Inferior parietal cortex (tissue), 1 donor: ENCODE data around the gene AP2M1.
"Not testable (repeated sequence)": the region's sequence is repeated elsewhere in the genome, so short reads cannot be mapped to it uniquely, and the experiment has no call there.

Experiments
- DNase-seq: peaks from one replicate; pipeline ENCODE4 v3.0.0-alpha.2; 2016; ENCODE audit errors: extremely low spot score

AP2M1 gene

DNA sequence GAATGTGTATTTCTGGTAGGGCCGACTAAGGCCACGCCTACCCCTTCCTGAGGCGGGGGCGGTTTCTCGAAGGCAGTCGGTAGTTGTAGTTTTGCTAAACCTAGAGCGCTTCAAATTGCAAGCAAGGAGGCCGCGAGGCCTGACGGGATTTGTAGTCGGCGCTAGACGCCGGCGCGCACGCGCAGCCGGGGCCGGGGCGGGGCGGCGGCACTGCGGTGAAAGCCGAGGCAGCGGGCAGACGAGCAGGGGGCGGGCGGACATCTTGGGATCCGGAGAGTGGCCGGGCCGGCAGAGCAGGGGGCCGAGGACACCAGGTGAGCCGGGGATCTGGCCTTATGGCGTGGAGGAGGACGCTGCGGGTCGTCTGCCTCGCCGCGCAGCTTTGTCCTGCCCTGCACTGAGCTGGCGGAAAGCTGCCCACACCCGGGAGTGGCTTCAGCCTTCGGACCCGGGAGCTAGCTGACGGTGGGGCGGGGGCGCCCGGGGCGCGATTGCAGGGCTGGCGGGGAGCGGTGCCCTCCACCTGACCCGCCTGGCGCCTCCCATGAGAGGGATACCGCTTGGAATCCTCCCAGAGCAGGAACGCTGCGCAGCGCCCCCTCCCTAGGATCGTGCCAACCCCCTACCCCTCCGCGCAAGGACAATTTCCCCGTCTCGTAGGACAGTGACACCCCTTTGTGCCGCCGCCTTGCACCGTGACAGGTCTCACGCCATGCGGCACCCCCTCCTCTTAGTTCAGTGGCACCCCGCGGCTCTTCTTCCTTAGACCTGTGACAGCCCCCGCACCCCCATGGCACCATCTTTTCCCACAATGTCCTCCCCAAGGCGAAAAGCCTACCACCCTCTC is at the start of gene AP2M1:
AP2M1 (plus strand) TSS at position 210 of the 847 bp plus-strand sequence. CDS start 2,139 bp downstream, outside the sequence.
- peak; percentile 98 for DNase-seq

DNA sequence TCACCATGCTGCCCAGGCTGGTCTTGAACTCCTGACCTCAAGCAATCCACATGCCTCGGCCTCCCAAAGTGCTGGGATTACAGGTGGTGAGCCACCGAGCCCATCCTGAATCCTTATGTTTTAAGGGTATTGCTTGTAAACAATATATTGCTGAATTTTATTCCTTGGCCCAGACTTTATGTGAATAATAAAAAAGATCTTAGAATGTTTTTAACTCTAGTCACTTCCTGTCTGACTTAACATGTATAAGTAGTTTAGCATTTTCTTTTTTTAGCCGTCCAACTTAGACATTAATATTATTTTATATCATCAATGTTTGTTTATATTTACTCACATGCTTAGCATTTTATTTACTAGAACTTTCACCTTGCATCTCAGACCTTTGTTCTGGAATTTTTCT is 48.6 kb upstream of the AP2M1 start:
- DNase-seq, result no peak

DNA sequence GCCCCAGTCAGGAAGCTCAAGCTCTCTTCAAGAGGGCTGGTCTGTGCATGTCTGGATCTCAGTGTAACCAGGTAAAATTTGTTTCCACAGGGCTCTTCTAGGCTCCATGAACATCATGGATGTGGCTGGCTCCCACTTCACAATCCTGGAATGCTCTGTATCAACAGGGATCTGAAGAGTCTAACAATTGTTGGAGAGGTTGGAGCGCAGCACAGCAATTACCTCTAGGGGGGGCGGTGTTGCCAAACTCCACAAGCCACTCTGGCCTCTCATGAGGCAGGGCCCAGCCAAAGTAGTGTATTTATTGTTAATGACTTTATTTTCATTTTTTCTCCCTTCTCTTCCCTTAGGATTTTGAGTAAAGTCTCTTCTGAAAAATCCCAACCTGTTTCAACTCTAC is 45.6 kb upstream of the AP2M1 start:
- DNase-seq, result no peak

DNA sequence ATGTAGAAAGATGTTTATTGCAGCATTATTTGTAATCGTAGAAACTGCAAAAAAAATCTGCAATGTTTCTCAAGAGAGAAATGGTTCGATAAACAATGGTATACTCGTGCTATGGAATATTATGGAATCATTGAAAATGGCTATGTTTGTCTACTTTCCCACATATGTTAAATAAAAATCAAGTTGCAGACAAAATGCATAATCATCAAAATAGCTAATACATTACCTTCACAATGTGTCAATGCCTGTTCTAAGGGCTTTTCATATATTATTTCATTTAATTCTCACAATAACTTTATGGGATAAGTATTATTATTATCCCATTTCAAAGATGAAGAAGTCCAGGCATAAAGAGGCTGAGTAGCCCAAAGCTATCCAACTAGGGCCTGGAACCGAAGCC is 41.7 kb upstream of the AP2M1 start:
- no peak for DNase-seq

DNA sequence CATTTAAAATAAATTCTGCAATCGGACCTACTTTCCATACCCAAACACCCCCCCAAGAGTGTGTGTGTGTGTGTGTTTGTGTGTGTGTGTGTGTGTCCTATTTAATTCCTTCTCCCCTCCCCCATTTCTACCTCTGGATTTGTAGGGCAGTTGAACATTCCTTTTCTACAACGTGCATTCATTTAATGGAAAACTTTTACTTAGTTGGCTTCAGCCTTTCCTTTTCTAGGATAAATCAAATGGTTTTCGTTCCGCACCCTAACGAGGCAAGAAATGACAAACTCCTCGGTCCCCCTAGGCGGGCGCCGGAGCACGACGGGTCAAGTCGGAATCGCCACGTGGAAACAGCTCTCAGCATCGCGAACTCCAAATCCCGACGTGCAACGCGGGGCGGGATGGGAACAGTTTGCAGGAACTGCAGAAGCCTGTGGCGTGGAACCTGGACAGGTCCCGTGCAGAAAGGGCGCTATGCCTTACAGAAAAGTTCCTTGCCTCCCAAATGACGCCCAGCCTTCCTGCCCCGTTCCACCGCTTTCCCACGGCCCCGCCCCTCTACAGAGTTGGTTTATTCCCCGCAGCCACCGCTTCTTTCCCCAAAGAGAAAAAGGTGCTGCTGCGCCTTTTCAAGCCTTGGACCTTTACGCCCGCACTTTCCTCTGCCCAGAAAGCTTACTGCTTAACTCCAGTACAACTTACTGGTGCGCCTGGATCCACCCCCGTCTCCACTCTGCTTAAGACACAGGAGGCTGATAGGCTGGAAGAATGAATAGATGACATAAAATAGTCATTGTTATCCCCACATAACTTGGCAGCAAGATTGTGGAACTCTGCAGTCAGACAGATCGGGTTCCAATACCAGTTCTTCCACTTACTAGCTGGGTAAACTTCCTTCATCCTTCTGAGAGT is 40.6 kb upstream of the AP2M1 start:
- DNase-seq, result peak; percentile 90

DNA sequence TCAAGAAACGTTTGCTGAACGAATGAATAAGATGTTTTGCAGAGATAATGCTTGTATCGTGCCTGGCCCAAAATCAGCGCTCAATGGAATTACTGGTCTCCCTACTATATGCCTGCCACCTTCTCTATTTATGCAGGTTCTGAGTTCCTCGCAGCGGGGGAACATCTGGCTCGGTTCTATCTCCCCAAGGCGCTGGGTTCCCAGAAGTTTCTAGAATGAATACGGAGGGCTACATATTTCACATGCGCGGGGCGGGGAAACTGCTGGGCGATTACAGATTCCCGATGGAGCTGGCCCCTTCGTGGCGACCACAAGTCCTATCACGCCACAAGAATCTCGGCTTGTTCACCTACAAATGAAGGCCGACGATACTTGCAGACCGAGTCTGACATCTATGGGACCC is 39.9 kb upstream of the AP2M1 start:
- DNase-seq, result peak; percentile 65

DNA sequence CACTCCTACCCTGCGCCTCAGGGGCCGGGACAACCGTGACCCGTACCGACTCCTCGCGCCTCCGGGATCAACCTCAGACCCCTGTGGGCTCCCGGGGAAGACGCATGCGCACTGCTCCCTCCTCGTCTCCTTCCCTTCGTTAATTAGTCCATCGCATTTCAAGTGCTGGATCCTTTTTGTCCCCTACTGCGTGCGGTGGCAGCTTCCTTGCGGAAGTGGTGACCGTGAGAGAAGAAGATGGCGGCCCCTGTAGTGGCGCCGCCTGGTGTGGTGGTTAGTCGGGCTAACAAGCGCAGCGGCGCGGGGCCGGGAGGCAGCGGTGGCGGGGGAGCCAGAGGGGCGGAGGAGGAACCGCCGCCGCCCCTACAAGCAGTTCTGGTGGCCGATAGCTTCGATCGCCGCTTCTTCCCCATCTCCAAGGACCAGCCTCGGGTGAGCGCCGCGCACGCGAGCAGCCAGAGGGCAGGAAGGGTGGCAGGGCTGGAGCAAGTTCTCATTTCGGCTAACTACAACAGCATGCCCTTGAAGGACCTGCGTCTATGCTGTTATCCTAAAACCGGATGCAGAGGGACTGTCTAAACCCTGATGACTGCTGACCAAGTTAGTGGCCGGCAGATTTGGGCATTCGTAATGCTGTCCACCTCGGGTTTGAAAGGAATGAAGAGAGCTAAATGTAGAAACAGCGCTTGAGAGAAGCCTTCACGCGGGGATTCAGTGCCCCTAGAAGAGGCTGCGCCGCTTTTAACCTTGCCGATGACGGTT is 39.3 kb upstream of the AP2M1 start, which contains the start of gene EIF2B5:
EIF2B5 (plus strand) TSS at position 210 of the 762 bp plus-strand sequence; CDS start at position 238, 28 bp downstream.
- peak; percentile 97 for DNase-seq

DNA sequence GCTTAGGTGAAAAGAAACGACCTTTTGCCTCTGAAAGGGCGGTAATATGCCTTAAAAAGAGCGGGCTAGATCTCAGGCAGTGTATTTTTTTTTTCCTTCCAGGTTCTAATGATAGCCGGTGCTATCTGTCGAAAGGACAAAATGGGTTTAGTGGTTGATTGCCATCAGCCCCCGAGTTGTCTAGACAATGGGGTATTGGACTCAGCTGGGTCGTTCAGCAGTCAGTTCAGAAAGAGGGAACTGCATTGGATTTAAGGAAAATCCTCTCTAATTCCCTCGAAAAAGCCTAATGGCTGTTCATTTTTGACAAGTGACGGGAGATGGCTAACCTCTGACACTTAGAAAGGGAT is 38.8 kb upstream of the AP2M1 start:
- no peak for DNase-seq

DNA sequence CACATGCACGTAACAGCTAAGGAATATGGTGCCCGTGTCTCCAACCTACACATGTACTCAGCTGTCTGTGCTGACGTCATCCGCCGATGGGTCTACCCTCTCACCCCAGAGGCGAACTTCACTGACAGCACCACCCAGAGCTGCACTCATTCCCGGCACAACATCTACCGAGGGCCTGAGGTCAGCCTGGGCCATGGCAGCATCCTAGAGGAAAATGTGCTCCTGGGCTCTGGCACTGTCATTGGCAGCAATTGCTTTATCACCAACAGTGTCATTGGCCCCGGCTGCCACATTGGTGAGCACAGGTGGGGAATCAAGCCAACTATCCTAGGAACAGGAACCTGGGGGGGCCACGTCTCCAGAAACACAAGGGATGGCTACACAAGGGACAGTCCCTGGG is 34.2 kb upstream of the AP2M1 start:
- no peak for DNase-seq

DNA sequence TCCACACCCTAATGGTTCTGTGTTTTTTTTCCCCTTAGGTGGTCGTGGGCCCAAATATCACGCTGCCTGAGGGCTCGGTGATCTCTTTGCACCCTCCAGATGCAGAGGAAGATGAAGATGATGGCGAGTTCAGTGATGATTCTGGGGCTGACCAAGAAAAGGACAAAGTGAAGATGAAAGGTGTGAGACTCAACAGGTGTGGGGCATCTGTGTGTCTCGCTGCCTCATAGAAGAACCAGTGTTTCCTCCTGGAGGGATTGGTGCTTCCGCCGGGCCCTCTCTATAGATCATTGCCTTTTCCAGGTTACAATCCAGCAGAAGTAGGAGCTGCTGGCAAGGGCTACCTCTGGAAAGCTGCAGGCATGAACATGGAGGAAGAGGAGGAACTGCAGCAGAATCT is 32.5 kb upstream of the AP2M1 start:
- no peak for DNase-seq

DNA sequence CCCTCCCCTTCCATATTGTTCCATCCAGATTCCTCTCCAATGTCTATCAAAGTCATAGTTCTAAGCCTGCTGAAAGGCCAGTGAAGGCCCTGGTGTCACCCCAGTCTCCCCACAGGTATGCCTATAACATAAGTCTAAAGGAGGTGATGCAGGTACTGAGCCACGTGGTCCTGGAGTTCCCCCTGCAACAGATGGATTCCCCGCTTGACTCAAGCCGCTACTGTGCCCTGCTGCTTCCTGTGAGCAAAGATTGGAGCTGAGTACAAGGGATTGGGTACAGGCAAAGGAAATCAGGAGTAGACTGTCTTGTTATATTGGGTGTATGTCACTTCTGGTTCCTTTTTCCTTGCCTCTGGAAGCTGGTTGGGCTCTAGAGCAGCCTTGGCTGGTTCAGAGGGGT is 31.3 kb upstream of the AP2M1 start:
- DNase-seq, result no peak

DNA sequence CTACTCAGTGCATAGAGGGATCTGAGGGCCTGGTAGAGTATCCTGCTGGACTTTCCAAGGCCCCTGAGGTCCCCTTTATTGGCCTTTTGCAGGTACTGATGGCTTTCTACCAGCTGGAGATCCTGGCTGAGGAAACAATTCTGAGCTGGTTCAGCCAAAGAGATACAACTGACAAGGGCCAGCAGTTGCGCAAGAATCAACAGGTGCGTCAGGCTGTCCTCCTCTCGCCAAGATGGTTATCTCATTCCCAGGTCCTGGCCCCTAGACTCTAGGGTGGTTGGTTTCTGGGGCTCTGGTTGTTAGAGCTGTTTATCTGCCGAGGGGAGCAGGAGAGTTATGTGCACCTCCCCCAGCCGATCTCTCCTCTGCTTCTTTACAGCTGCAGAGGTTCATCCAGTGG is 30.1 kb upstream of the AP2M1 start:
- no peak for DNase-seq

DNA sequence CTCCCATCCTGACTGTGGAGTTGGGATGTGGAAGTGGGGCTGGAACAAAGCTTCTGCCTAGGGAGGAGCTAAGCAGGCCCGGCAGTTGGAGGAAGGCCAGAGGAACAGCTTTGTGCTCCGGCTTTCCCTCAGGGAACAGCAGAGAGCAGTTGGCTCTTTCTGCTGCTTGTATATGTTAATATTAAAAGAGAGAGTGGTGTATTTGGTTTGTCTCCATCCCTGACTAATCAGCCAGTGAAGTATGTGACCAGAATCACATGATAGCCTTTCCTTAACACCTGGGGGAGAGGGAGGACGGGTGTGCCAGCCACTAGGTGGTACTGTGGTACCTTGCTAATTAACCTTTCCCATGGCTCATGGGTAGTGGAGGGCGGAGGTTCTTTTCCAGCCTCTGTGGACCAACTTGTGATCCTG is 29.5 kb upstream of the AP2M1 start:
- no peak for DNase-seq

DNA sequence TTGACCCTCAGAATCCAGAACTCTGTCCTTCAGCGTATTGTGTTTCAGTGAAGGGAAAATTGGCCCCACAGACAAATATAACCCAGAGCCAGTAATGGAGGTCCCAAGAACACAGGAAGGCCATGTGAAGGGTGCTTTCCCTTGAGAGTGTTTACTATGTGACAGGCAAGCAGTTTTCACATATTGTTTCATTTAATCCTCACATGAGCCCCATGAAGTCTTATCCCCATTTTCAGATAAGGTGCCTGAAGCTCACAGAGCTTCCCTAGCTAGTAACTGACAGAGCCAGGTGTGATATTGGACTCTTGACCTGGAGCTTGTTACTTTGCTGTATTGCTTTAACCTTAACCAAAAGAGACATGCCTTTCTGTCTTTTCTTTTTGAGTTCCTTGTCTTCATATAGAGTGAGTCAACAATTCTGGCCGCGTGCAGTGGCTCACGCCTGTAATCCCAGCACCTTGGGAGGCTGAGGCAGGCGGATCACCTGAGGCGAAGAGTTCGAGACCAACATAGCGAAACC is 28.8 kb upstream of the AP2M1 start:
- no peak for DNase-seq

DNA sequence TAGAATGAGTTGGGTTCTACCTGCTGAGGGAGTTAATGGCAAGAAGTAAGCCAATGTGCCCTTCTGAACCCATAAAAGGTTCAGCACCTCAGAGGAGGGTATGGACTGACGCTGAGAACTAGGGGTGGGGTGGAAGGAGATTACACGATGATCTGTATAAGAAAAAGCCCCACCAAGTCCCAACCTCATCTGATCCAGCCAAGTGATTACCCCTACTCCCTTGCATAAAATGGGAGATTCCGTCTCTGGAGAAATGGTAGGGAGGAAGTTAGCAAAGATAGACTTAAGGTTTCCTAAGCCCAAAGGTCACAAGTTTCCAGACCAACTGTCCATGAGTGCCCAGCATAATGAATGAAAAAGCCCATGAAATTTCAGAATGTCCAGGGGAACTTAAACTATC is 26.6 kb upstream of the AP2M1 start:
- DNase-seq, result no peak

DNA sequence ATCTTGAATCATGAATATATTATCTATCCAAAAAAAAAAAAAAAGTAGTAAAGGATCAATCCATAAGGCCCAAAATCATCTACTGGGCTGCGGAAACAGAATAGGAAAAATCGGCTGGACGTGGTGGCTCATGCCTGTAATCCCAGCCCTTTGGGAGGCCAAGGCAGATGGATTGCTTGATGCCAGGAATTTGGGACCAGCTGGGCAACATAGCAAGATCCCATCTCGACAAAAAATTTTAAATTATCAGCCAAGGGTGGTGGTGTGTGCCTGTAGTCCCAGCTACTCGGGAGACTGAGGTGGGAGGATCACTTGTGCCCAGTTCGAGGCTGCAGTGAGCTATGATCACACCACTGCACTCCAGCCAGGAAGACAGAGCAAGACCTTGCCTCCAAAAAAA is 25.5 kb upstream of the AP2M1 start:
- no peak for DNase-seq

DNA sequence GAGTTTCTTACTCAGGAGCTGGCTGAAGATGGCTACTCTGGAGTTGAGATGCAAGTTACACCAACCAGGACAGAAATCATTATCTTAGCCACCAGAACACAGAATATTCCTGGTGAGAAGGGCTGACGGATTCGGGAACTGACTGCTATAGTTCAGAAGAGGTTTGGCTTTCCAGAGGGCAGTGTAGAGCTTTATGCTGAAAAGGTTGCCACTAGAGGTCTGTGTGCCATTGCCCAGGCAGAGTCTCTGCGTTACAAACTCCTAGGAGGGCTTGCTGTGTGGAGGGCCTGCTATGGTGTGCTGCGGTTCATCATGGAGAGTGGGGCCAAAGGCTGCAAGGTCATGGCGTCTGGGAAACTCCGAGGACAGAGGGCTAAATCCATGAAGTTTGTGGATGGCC is 24.9 kb upstream of the AP2M1 start:
- DNase-seq, result not testable (repeated sequence)

DNA sequence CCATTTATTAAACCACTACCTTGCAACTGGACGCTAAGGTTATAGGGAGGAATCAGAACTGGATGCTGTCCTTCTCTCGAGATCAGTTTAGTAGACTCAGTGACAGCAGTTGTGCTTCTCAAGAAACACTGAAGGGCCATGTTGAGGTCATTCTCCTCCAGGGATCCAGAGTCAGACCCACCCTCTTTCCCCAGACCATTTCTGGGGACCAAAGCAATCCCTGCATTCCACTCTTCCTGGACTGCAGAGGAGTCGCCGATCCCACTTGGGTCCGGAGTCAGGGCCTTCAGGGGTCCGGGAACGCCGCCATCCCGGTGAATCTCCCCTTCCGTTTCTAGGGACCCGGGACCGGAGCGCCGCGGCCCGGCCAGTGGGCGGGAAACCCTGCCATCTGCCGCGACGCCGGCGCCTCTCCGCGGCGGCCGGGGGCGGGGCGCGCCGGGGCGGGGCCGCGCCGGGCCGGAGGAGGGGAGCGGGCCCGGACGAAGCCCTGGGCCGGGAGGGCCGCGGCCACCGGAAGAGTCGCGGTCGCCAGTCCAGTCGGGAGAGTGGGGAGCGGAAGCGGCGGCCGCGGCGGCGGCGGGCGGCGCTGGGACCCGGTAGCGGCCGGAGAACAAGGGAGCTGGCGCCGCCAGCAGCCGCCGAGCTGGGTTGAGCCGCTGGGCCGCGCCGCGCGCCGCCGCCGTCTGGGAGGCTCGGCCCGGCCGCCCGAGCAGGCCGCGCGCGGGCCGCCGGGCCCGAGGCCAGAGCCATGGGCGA is 19.6 kb upstream of the AP2M1 start, which contains the start of gene DVL3:
DVL3 (plus strand) TSS at position 493 of the 759 bp plus-strand sequence; CDS start at position 752, 259 bp downstream.
- DNase-seq, result peak; percentile 55

DNA sequence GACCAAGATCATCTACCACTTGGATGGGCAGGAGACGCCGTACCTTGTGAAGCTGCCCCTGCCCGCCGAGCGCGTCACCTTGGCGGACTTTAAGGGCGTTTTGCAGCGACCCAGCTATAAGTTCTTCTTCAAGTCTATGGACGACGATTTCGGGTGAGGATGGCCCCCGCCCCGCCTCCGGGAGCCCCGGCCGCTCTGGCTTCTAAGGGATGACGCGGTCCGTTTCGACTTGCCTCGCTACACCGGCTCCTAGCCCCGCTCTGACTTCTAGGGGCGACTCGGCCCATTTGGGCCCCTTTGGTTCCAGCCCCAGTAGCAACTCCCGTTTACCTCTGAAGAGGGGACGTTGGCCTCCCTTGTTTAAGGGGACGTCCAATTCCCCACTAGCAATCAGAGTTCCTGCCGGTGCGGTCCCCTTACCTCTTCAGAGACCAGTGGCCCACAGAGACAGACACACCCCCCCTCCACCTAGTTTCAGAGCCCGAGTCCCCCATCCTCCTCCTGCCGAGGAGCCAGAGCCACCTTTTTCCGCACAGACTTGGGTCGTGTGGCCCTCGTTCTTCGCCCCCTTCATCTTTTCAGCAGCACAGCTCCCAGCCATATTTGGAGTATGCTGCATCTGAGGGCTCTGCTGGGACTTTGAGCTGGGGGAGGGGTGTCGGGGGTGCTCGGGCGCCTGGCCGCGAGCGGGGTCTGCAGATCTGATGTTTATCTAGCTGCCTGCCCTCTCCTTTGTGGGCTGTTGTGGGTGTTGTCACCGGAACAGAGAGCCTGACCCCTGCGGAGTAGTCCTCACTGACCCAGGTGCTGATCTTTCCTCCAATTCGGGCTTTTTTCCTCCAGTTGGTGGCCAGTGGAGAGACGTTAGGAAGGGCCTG is 18.8 kb upstream of the AP2M1 start:
- DNase-seq, result no peak

DNA sequence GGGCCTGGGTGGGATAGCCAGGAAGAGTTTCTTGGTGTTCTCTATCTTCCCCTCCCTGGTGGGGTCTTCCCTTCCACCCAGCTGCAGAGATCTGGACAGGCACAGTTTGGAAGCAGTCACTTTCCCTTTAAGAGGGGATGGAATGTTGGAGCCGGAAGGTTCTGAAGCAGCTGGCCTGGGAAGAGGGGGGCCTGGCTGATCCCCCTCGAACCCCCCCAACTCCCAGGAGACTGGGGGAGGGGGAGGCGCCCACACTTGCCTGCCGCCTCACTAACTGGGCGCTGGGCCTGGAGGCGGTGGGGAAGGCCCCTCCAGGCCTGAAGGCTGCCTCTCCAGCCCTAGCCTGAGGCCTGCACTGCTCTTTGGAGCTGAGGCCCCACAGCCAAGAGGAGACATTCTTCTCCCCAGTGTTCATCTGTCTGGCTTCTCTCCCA is 18.1 kb upstream of the AP2M1 start:
- DNase-seq, result no peak
